ENCODE data around the gene BGLAP. TPM values are rescaled to one million over a fixed set of nuclear protein-coding genes. Genes with fewer than 3 reads are reported as not detected.
A peak's percentile ranks its signal among the peaks of the same experiment; 100 is the strongest.

BGLAP gene
- total and polyA plus RNA-seq, 2 experiments from 2014 or later, result 0.54 TPM; not detected in 1

GRCh38 chr1:156245451-156246232 lies 3.7 kb downstream of the BGLAP start:
- Histone ChIP-seq H2AFZ (no peak overlapping the region), H3K9me2 (ENCODE audit: insufficient read depth) (no peaks in the 10 kb centered on the region), H3K27ac (no peak overlapping the region), H3K4me3 (peak overlapping the region; percentile 32; the same call in 1 of the 2 replicates), H3K79me2 (ENCODE audit: insufficient read depth) (no peaks in the 10 kb centered on the region), H4K20me1 (ENCODE audit: insufficient read depth) (no peaks in the 10 kb centered on the region), H3K9me3 (ENCODE audit: low read depth) (no peaks in the 10 kb centered on the region), H3K4me1 (ENCODE audit: insufficient read depth) (peaks cover 7% of the 10 kb centered on the region), H3K36me3 (ENCODE audit: low read depth) (peaks cover 3% of the 10 kb centered on the region; the same call in 1 of the 2 replicates), H3K27me3 (replicated peaks; ENCODE audit: insufficient read depth) (no peaks in the 10 kb centered on the region), H3K4me2 (ENCODE audit: unreplicated experiment) (peak overlapping the region; percentile 19), H3K9ac (no peak overlapping the region), H3F3A (ENCODE audit: insufficient read depth) (peaks cover 4% of the 10 kb centered on the region; the same call in 1 of the 2 replicates)
- peak; percentile 43 for DNase-seq
- TF ChIP-seq EZH2phosphoT487 (IDR thresholded peaks at IDR 0.05; ENCODE audit: insufficient read depth, low read depth) (no peak), EZH2 (IDR thresholded peaks at IDR 0.05; ENCODE audit: insufficient read depth, poor library complexity, severe bottlenecking) (no peak)
- WGBS, 2 experiments (ENCODE audit: low coverage in 1 of 2, low lambda C conversion rate in 2 of 2, missing lambda C conversion rate in 2 of 2), result 24% methylated on average over 56 to 58 of the region's 69 CpGs
- in situ Hi-C loops (cut with MboI), result no loop called here

GRCh38 chr1:156246241-156246780 lies 4.3 kb downstream of the BGLAP start:
- Histone ChIP-seq H3K9ac (no peak overlapping the region), H3K27me3 (replicated peaks; ENCODE audit: insufficient read depth) (no peaks in the 10 kb centered on the region), H4K20me1 (ENCODE audit: insufficient read depth) (no peaks in the 10 kb centered on the region), H3K36me3 (ENCODE audit: low read depth) (peaks cover 3% of the 10 kb centered on the region; the same call in 1 of the 2 replicates), H3K27ac (no peak overlapping the region), H3K9me2 (ENCODE audit: insufficient read depth) (no peaks in the 10 kb centered on the region), H3K9me3 (ENCODE audit: low read depth) (no peaks in the 10 kb centered on the region), H3K4me3 (no peak overlapping the region), H3F3A (ENCODE audit: insufficient read depth) (peaks cover 4% of the 10 kb centered on the region; the same call in 1 of the 2 replicates), H3K79me2 (ENCODE audit: insufficient read depth) (no peaks in the 10 kb centered on the region), H2AFZ (no peak overlapping the region), H3K4me1 (ENCODE audit: insufficient read depth) (peaks cover 6% of the 10 kb centered on the region), H3K4me2 (ENCODE audit: unreplicated experiment) (peak overlapping the region; percentile 19)
- DNase-seq, result no peak
- WGBS, 2 experiments (ENCODE audit: low coverage in 1 of 2, low lambda C conversion rate in 2 of 2, missing lambda C conversion rate in 2 of 2), result 53 to 55% methylated on average over 10 of the region's 10 CpGs
- no peak for TF ChIP-seq EZH2phosphoT487 (IDR thresholded peaks at IDR 0.05; ENCODE audit: insufficient read depth, low read depth)
- TF ChIP-seq EZH2 (IDR thresholded peaks at IDR 0.05; ENCODE audit: insufficient read depth, poor library complexity, severe bottlenecking), result no peak
- in situ Hi-C loops (cut with MboI), result no loop called here

GRCh38 chr1:156246781-156247459 lies 4.9 kb downstream of the BGLAP start:
- DNase-seq, result peak; percentile 34
- Histone ChIP-seq H4K20me1 (ENCODE audit: insufficient read depth) (no peaks in the 10 kb centered on the region), H2AFZ (no peak overlapping the region), H3F3A (ENCODE audit: insufficient read depth) (peaks cover 4% of the 10 kb centered on the region; the same call in 1 of the 2 replicates), H3K4me2 (ENCODE audit: unreplicated experiment) (no peak overlapping the region), H3K27ac (no peak overlapping the region), H3K9me3 (ENCODE audit: low read depth) (no peaks in the 10 kb centered on the region), H3K79me2 (ENCODE audit: insufficient read depth) (no peaks in the 10 kb centered on the region), H3K9ac (no peak overlapping the region), H3K4me3 (no peak overlapping the region), H3K27me3 (replicated peaks; ENCODE audit: insufficient read depth) (no peaks in the 10 kb centered on the region), H3K9me2 (ENCODE audit: insufficient read depth) (no peaks in the 10 kb centered on the region), H3K4me1 (ENCODE audit: insufficient read depth) (no peaks in the 10 kb centered on the region), H3K36me3 (ENCODE audit: low read depth) (peaks cover 4% of the 10 kb centered on the region; the same call in 1 of the 2 replicates)
- WGBS, 2 experiments (ENCODE audit: low coverage in 1 of 2, low lambda C conversion rate in 2 of 2, missing lambda C conversion rate in 2 of 2), result 33 to 35% methylated on average over 16 of the region's 16 CpGs
- in situ Hi-C loops (cut with MboI), result no loop called here
- TF ChIP-seq EZH2 (IDR thresholded peaks at IDR 0.05; ENCODE audit: insufficient read depth, poor library complexity, severe bottlenecking) (no peak), EZH2phosphoT487 (IDR thresholded peaks at IDR 0.05; ENCODE audit: insufficient read depth, low read depth) (no peak)

GRCh38 chr1:156247460-156248322 lies 5.7 kb downstream of the BGLAP start, which contains the start of gene PAQR6:
Gene PAQR6 (minus strand): TSS chr1:156248056. CDS start chr1:156246731, 1,325 bp downstream.
- no peaks in the 10 kb centered on the region for H3K9me2 ChIP-seq (ENCODE audit: insufficient read depth)
- no peaks in the 10 kb centered on the region for H3K4me1 ChIP-seq (ENCODE audit: insufficient read depth)
- no peak within 1 kb of the TSS for H2AFZ ChIP-seq
- TF ChIP-seq EZH2 (IDR thresholded peaks at IDR 0.05; ENCODE audit: insufficient read depth, poor library complexity, severe bottlenecking) (no peak), EZH2phosphoT487 (IDR thresholded peaks at IDR 0.05; ENCODE audit: insufficient read depth, low read depth) (no peak)
- no peak within 1 kb of the TSS for H3K4me3 ChIP-seq
- H3K4me2 ChIP-seq (ENCODE audit: unreplicated experiment), result no peak within 1 kb of the TSS
- peaks cover 4% of the 10 kb centered on the region; the same call in 1 of the 2 replicates for H3F3A ChIP-seq (ENCODE audit: insufficient read depth)
- H3K27ac ChIP-seq, result no peak within 1 kb of the TSS
- peaks cover 12% of the 10 kb centered on the region for H3K36me3 ChIP-seq (ENCODE audit: low read depth)
- DNase-seq, result peak; percentile 34
- no peaks in the 10 kb centered on the region for H3K27me3 ChIP-seq (replicated peaks; ENCODE audit: insufficient read depth)
- in situ Hi-C loops (cut with MboI), result no loop called here
- no peak within 1 kb of the TSS for H3K9ac ChIP-seq
- H4K20me1 ChIP-seq (ENCODE audit: insufficient read depth), result no peaks in the 10 kb centered on the region
- no peaks in the 10 kb centered on the region for H3K9me3 ChIP-seq (ENCODE audit: low read depth)
- no peaks in the 10 kb centered on the region for H3K79me2 ChIP-seq (ENCODE audit: insufficient read depth)
- WGBS, 2 experiments (ENCODE audit: low coverage in 1 of 2, low lambda C conversion rate in 2 of 2, missing lambda C conversion rate in 2 of 2), result 30 to 34% methylated on average over 14 to 16 of the region's 16 CpGs
